GM18861 (cell line): ENCODE data around the gene AGAP6.
A peak's percentile ranks its signal among the peaks of the same experiment; 100 is the strongest.
"Not testable (repeated sequence)": the region's sequence is repeated elsewhere in the genome, so short reads cannot be mapped to it uniquely, and the experiment has no call there.

Experiments
- ATAC-seq: cut with Tn5 transposase; IDR thresholded peaks from one replicate; pipeline ENCODE4 v1.9.1; 2021; ENCODE audit not compliant: unreplicated experiment

Gene AGAP6

DNA sequence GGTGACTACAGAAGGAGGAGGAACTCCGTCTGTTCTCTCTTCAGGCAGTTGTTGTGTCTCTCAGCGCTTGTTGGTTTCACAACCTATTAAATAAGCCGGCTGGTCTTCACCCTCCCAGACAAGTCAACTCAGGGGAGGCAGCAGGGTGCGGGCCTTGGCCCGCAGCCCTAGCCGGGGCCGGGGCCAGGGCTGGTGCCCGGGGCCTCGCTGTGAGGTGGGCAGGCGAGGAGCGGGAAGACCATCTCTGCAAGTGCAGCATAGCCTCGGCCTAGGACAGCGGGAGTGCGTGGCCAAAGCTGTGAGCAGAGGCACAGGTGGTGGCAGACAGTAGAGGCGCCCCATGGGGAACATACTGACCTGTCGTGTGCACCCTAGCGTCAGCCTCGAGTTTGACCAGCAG is at the start of gene AGAP6:
TSS of gene AGAP6 (plus strand) at position 31 of the 400 bp plus-strand sequence. CDS start at position 341, 310 bp downstream.
- not testable (repeated sequence) for ATAC-seq

DNA sequence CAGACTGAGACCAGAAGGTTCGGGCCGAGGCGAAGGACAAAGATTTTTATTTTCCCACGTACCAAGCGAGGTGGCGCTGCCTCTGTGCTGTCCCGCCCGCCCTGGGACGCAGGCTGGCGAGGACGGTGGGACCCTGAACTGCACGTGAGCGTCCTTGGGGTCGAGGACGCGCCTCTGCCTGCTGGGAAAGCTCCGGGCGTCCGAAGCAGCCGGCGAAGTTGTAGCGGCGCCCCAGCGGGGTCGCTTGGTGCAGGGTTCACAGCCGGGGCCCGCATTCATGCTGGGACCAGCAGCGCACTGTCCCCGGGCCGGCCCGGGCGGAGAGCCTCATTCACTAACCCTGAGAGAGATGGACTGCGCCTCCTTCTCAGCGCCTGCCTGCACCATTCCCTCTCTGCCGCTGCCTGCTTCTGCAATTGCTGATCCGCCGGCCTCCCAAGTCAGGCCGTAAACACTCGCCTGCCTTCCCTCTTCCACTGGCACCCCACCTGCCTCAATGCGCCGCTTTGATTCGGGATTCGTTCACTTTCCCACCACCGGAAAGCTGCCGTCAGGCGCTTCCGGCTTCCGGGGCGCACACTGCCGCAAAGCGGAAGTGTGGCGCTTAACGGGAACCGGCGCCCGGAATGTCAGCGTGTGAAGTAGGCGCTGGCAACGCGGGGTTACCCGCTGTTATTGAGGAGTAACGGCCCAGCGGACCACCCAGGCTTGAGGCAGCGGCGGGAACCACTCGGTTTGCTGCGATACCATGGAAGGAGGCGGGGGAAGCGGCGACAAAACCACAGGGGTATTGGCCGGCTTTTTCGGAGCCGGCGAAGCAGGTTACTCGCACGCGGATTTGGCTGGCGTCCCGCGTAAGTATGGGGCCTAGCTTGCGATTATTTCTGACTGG is 46.5 kb upstream of the AGAP6 start, which contains the start of the genes PARG and TIMM23B:
TSS of gene PARG (minus strand) at position 581 of the 892 bp plus-strand sequence. CDS start at position 279, 302 bp downstream.
TSS of gene TIMM23B (plus strand) at position 607 of the 892 bp plus-strand sequence. CDS start at position 749, 142 bp downstream.
- peak; percentile 63 for ATAC-seq

DNA sequence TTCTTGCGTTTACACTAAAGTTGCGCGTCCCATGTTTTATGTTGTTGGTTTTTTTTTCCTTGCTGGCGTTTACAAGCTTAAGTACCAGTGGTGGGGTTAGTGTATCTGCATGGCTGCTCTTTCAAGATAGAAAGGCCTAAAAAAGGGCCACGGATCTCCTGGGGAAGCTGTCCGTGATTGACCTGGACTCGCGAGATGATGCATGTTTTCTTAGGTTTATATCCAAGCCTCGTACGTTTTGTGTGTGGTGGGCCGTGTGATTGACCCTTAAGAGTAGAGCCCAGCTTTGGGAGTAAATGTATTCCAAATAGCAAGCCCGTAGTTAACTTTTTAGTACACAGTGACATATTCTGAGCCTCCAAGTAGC is 45.9 kb upstream of the AGAP6 start:
- not testable (repeated sequence) for ATAC-seq

DNA sequence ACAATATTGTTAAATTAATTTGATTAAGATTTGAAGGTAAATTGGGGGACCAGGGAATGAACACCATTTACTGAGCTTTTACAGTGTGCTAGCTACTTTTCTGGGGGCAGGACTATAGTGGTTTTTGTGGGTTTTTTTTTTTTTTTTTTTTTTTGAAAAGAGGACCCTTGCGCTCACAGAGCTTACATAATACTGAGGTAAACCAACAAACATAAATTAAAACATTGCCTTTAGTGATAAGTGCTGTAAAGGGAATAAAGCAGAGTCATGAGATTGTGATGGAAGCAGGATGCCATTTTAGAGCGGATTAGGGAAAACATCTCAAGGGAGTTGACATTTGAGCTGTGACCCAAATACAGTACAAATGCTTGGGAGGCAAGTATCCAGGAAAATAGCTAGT is 44.6 kb upstream of the AGAP6 start:
- not testable (repeated sequence) for ATAC-seq

DNA sequence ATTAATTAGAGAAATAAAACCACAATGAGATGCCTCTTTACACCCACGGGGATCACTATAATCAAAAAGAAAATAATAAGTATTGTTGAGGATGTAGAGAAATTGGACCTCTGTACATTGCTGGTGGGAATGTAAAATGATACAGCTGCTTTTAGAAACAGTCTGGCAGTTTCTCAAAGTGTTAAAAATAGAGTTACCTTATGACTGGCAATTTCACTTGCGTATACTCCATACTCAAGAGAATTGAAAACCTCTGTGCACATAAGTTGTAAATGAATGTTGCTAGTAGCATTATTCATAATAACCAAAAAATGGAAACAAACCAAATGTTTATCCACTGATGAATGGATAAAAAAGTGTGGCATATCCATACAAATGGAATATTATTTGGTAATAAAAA is 40.1 kb upstream of the AGAP6 start:
- peak; percentile 59 for ATAC-seq

DNA sequence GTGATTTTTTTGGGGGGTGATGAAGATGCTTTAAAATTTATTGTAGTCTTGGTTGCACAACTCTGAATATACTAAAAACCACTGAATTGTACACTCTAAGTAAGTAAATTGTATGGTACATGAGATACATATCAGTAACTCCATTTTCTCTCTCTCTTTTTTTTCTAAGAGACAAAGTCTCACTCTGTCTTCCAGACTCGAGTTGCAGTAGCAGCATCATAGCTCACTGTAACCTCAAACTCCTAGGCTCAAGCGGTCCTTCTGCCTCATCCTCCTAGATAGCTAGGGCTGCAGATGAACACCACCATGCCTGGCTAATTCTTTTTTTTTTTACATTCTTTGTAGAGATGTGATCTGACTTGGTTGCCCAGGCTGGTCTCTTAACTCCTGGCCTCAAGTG is 39.5 kb upstream of the AGAP6 start:
- ATAC-seq: not testable (repeated sequence)

DNA sequence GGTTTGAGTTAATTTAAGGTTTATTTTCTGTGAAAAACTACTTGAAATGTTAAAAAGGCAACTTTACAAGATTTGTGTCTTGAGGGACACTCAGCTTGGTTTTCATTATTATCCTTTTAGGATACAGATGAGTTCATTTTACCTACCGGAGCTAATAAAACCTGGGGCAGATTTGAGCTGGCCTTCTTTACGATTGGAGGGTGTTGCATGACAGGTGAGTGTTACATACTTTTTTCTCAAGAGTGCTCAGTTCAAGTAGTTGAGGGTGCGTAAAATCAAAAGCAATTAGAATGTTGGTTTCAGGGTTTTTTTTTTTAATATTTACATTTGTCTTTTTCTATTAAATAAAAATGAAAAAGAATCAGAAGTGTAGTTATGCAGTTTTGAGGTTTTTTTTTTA is 36.2 kb upstream of the AGAP6 start:
- ATAC-seq: not testable (repeated sequence)

DNA sequence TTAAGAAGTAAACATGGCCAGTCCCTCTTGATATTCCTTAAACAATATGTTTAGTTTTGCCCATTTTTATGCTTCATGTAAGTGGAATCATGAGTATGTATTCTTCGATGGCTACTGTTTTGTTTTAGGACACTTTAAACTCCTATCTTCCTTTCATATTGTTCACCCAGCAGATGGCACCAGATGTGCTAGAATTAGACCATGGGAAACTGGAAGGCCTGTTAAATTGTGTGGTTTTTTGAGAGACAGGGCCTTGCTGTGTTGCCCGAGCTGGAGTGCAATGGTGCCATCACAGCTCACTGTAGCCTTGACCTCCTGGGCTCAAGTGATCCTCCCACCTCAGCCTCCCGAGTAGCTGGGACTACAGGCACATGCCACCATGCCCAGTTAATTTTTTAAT is 35.1 kb upstream of the AGAP6 start:
- ATAC-seq: not testable (repeated sequence)

DNA sequence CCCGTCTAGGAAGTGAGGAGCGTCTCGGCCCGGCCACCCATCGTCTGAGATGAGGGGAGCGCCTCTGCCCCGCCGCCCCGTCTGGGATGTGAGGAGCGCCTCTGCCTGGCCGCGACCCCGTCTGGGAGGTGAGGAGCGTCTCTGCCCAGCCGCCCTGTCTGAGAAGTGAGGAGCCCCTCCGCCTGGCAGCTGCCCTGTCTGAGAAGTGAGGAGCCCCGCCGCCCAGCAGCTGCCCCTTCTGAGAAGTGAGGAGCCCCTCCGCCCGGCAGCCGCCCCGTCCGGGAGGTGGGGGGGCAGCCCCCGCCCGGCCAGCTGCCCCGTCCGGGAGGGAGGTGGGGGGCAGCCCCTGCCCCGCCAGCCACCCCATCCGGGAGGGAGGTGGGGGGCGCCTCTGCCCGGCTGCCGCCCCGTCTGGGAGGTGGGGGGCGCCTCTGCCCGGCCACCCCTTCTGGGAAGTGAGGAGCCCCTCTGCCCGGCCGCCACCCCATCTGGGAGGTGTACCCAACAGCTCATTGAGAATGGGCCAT is 17.8 kb upstream of the AGAP6 start:
- ATAC-seq: not testable (repeated sequence)

DNA sequence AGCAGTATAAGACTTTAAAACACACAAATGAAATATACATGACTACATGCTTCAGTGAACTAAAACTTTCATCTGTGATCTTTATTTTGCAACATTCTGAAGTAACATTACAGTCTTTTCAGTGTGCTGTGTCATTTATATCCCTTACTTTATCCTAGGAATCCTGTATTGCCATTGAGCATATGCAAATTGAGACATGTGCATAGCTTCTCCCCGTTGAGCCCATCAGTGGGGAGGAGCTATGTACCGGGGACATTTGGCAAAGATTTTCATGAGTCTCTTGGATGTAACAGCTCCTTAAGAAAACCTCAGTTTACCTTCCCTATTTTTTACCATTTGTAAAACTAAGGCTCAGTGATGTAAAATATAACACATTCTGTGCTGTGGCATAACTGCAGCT is 16.7 kb upstream of the AGAP6 start:
- ATAC-seq: not testable (repeated sequence)

DNA sequence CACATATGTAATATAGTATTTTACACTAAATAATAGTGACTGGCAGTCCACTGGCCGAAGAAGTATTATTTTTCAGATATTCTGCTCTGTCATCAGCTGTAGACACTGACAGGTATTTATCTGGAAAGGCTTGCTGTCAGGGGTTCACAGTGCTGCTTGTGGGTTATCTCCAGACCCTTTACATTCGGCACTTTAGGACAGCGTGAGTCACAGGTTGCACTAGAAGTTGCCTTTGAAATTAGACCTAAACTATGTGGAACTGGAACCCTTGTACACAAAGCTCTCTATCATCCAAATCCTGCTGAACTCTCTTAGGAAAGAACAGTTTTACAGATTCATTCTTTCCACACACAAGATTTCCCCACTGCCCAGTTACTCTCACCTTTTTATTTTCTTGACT is 16.1 kb upstream of the AGAP6 start:
- not testable (repeated sequence) for ATAC-seq

DNA sequence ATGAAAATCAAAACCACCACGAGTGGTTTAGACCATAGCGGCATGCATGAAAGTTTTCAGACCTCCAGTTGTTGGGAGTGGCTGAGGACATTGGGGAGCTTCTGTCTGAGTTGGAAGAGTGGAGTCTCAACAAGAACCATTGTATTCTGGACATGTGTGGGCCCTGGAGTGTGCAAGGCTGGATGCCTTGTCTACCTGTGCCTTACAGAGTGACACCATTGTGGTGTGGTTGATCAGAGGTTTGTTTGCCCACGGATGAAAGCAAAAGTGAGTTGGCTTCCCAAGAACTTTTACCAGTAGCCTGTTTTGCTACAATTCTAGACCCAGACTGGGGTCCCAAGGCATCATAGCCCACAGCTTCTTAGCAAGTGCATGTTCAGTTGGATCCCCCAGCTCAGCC is 10.4 kb upstream of the AGAP6 start:
- not testable (repeated sequence) for ATAC-seq

DNA sequence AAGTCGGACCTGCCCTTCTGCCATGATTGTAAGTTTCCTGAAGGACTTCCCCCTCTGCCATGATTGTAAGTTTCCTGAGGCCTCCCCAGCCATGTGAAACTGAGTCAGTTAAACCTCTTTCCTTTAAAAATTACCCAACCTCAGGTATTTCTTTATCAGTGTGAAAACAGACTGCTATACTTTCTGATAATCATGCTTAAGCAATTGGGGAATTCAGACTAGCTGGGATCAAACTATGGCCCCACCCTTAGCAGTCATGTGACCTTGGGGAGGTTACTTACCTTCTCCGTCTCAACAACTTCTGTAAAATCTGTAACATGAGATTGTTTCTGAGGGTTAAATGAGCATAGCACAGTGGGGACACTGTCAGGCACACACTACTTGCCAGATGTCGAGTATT is 999 bp upstream of the AGAP6 start:
- ATAC-seq: not testable (repeated sequence)

DNA sequence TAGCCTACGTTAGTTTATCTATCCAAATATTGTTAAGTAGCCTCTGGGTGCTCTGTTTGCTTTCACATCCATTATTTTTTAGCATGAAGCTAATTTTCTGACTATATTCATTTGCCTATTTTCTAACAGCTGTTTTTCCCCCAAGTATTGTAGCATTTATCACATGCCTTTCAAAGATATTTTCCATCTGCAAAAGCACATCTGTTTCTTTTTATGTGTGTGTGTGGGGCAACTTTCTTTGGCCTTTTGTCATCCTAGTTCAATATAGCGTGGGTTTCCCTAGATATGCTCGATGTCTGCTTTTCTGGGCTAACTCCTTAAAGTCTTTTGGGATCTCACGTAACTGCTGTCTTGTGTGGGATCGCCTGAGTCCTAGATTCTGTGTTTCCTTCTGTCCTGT is 7.1 kb downstream of the AGAP6 start:
- ATAC-seq: not testable (repeated sequence)

DNA sequence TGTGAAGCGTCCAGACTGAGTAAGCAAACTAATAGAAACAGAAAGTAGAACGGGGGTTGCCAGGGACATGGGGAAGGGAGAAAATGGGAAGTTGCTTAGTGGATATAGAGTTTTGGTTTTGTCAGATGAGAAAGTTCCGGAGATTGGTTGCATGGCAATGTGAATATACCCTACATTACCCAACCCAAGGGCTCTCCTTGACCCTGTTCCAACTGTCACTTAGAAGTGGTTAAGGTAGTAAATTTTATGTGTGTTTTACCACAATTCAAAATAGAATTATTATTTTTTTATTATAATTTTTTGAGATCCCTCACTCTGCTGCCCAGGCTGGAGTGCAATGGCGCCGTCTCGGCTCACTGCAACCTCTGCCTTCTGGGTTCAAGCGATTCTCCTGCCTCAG is 25.8 kb downstream of the AGAP6 start:
- ATAC-seq: not testable (repeated sequence)

DNA sequence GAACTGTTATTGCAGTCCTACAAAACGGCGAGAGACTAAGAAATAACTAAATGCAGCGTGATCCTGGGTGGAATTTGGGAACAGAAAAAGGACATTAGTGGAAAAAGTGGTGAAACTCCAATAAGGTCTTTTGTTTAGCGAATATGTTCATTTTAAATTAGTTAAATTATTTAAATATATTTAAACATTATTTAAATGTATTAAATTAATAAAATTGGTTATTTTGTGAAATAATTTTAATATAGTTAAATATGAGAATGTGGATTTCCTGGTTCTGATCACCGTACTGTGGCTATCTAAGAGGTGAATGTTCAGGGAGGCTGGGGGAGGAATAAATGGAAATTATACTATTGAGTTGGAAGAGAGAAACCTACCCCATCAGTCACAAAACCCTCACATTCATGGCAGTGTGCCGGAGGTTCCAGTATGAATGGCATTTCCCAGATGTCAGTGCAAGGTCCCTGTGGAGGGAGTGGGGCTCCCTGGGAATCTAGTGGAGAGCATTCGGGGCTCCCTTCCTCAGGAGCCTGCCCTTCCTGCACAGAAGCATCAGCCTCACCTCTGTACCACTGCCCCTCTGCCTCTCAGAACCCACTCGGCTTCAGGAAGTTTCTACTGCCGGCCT is 27.5 kb downstream of the AGAP6 start:
- not testable (repeated sequence) for ATAC-seq

DNA sequence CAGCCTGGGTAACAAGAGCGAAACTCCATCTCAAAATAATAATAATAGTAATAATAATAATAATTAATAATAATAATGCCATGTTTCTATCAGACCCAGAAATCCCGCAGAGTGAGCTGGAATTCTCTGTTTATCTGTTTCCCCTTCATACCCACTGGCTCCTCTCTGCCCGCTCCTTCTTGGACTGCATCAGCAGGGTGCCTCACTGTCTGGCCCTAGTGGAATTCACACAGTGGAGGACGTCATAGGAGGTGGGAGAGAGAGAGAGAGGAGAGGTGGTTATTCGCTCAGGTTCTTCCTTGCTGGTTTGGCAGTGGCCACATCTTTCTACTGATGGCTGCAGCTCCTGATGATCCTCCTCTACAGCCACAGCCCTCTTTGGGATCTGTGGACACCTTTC is 28.7 kb downstream of the AGAP6 start:
- not testable (repeated sequence) for ATAC-seq

DNA sequence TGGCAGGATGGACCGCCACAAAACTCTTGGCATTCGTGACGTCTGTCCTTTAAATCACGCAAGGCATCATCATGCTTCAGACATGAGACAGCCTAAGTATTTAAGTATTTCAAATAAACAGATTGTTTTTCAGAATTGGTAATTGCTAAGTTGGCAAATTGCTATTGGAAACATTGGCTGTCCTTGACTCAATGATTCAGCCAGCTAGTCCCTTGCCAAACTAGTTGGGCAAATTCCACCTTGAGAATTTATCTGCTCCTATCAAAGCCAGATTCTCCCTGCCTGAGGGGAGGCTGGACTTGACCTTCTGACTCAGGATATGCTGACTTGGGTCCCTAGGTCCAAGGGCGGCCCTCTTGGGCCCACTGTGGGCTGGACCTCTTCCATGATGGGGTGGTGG is 29.4 kb downstream of the AGAP6 start:
- not testable (repeated sequence) for ATAC-seq

DNA sequence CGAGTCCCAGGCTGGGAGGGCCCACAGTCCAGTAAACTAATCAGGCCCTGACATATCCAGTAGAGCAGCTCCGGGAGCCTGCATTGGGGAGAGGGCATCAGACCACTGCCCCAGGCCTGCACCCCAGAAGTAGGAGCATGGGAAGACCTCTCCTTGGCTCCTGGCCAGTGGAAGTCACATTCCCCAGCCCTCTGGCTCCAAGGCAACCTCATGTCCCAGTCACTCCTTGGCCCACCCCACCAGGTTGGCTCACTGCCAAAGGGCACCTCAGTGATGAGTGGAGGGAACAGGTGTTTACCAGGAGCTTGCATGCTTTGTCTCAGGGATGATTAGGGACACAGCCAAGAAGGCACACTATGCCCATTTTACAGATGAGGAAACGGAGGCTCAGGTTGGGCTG is 31.1 kb downstream of the AGAP6 start:
- not testable (repeated sequence) for ATAC-seq

DNA sequence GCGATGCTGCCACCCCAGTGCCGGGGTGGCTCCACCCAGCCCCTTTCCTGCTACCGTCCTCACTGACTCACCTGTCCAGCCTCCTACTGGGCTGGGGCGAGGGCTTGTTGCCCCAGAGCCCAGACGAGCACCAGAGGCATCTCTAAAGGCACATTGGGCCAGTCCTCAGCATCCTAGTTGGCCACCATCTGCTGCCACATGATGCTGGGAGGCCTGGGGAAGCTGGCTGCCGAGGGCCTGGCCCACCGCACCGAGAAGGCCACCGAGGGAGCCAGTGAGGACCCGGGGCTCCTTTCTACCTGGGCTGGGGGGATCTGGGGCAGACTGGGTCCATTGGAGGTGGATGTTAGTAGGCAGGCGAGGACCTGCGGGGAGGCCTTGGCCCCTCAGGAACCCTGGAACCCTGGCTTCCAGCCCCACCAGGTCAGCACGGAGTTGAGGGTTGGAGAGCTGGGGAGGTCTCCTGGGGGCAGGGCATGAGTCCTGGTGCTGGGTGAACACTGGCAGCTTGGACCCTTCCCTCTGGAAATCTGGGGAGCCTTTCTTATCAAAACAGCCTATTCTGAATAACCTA is 32.3 kb downstream of the AGAP6 start:
- not testable (repeated sequence) for ATAC-seq

DNA sequence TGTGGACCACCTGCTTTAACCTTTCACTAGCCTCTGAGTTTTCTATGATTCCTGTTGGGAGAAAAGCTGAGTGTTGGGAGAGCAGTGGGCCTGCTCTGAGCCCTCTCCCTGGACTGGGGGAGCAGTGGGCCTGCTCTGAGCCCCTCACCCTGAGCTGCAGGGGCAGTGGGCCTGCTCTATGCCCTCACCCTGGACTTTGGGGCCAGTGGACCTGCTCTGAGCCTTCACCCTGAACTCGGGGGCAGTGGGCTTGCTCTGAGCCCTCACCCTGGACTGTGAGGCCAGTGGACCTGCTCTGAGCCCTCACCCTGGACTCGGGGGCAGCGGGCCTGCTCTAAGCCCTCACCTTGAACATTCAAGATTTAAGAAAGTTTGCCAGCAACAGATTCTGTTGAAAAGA is 33.4 kb downstream of the AGAP6 start:
- no peak for ATAC-seq
